ENCODE measurements around the gene LINGO4.

- TF ChIP-seq ZNF232 (CRISPR knock-in tag; IDR thresholded peaks at IDR 0.05) (no peak), CTCF (IDR thresholded peaks at IDR 0.05) (no peak), HMGXB4 (CRISPR knock-in tag; IDR thresholded peaks at IDR 0.05) (no peak), ZNF121 (CRISPR knock-in tag; IDR thresholded peaks at IDR 0.05) (no peak), USF2 (CRISPR knock-in tag; IDR thresholded peaks at IDR 0.05) (no peak)
Measured at GRCh38 chr1:151831256-151831591, 26.0 kb upstream of the LINGO4 start.
